Measurements from ENCODE around the gene SDCBP2. TPM values are rescaled to one million over a fixed set of nuclear protein-coding genes. Genes with fewer than 3 reads are reported as not detected.

The SDCBP2 gene
- total and polyA plus RNA-seq, 11 donors, result 0.65 to 4.2 (median 2.1) TPM

DNA sequence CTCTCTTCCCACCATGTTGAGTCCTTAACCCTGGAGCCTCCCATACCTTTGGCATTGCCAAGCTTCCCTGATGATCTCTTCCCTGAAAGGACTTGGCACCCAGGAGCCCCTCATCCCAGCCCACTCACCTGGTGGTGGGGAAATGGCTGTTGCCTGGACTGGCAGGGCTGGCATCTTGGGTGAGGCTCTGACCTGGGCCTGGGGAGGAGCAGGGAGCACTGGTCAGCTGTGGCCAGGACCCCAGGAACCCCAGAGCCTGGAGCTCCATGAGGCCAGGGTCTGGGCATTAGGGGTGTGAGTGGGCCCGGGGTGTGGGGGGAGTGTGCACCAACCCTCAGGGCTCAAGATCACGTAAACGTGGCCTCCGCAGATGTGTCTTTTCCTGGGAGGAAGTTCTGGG is 9.5 kb downstream of the SDCBP2 start:
- intact Hi-C loops (cut with DNase I), result loop anchor here in 1 of 10 donors (2.0 kb wide), 1 partner anchor 79 kb away; no protein-coding TSS in a partner anchor
- Histone ChIP-seq H3K27me3 (no peaks in the 10 kb centered on the region), H3K9me3 (no peaks in the 10 kb centered on the region), H3K4me1 (peaks cover 0 to 38% (median 23%) of the 10 kb centered on the region in 12 donors), H3K27ac (peak overlapping the region in 1 of 12 donors; percentile 99), H3K36me3 (no peaks in the 10 kb centered on the region), H3K4me3 (no peak overlapping the region)
- DNase-seq (no peak), ATAC-seq (no peak)
- TF ChIP-seq POLR2A (IDR thresholded peaks at IDR 0.05), result no peak
- TF ChIP-seq, protein P1, sequence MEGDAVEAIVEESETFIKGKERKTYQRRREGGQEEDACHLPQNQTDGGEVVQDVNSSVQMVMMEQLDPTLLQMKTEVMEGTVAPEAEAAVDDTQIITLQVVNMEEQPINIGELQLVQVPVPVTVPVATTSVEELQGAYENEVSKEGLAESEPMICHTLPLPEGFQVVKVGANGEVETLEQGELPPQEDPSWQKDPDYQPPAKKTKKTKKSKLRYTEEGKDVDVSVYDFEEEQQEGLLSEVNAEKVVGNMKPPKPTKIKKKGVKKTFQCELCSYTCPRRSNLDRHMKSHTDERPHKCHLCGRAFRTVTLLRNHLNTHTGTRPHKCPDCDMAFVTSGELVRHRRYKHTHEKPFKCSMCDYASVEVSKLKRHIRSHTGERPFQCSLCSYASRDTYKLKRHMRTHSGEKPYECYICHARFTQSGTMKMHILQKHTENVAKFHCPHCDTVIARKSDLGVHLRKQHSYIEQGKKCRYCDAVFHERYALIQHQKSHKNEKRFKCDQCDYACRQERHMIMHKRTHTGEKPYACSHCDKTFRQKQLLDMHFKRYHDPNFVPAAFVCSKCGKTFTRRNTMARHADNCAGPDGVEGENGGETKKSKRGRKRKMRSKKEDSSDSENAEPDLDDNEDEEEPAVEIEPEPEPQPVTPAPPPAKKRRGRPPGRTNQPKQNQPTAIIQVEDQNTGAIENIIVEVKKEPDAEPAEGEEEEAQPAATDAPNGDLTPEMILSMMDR (IDR thresholded peaks at IDR 0.05), result no peak
- 80 to 95% (median 83%) methylated on average over 4 of the region's 4 CpGs for WGBS, 4 donors

DNA sequence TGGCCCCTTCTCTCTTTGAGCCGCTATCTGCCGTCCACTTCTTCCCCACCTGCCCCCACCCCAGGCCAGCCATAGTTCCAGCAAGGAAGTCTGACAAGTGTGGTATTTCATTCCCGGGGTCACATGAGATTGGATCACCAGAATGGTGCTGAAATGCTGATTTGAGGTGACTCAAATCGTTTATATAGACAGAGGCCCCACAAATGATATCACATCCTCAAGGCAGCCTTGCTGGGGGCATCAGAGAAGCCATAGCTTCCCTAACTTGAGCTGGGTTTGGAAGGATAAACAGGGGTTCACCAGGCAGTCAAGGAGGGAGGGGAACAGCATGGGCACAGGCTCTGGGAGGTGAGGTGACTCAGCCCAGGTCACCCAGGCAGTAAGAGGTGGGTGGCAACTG is 9.9 kb downstream of the SDCBP2 start:
- no peak overlapping the region for H3K4me3 ChIP-seq
- no peaks in the 10 kb centered on the region for H3K36me3 ChIP-seq
- H3K27me3 ChIP-seq, result no peaks in the 10 kb centered on the region
- H3K27ac ChIP-seq, result no peak overlapping the region
- intact Hi-C loops (cut with DNase I), result loop anchor here in 1 of 10 donors (2.0 kb wide), 1 partner anchor 80 kb away; no protein-coding TSS in a partner anchor
- ATAC-seq (no peak), DNase-seq (no peak)
- no peaks in the 10 kb centered on the region for H3K9me3 ChIP-seq
- WGBS, 4 donors, result 74 to 80% (median 79%) methylated on average over 4 of the region's 4 CpGs
- peaks cover 0 to 36% (median 21%) of the 10 kb centered on the region in 12 donors for H3K4me1 ChIP-seq
- TF ChIP-seq, protein P1 (IDR thresholded peaks at IDR 0.05), result no peak
- TF ChIP-seq POLR2A (IDR thresholded peaks at IDR 0.05), result no peak

DNA sequence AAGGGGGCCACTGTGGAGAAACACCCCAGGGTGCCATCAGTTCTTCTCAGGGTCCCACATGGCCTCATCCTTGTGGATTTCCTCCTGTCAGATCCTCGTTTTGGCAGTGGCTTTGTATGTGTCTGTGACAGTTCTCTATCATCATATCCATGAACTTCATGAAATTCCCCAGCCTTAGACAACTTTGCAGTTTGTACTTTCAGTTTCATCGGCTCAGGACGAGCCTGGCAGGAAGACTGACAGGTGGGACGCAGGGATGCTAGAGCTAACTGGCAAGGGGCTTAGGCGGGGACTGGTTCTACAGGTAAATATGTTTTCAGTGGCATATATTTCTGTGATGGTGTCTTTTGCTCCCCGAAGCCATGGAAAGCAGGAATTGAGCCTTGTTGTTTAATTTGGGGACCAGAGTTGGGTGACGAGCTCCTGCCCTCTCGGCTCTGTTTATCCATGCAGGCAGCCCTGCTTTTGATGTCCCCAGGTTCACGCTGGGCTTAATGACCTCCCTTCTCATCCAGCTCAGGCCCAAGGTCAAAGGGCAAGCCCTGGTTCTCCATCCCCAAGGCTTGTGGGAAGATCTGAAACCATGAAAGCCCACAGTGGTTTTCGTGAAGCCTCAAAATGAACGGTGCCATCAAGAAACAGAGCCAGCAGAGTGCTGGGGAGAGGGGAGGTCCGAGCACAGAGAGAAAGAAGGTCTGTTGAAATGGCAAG is 11.2 kb downstream of the SDCBP2 start:
- intact Hi-C loops (cut with DNase I), result loop anchor here in 1 of 10 donors (2.0 kb wide), 1 partner anchor 81 kb away; no protein-coding TSS in a partner anchor
- Histone ChIP-seq H3K27me3 (no peaks in the 10 kb centered on the region), H3K4me1 (peaks cover 0 to 36% (median 26%) of the 10 kb centered on the region in 12 donors), H3K4me3 (no peak overlapping the region), H3K27ac (no peak overlapping the region), H3K9me3 (no peaks in the 10 kb centered on the region), H3K36me3 (no peaks in the 10 kb centered on the region)
- DNase-seq (no peak), ATAC-seq (no peak)
- TF ChIP-seq, protein P1 (IDR thresholded peaks at IDR 0.05), result no peak
- TF ChIP-seq POLR2A (IDR thresholded peaks at IDR 0.05), result no peak
- WGBS, 4 donors, result 57 to 67% (median 66%) methylated on average over 12 of the region's 12 CpGs

DNA sequence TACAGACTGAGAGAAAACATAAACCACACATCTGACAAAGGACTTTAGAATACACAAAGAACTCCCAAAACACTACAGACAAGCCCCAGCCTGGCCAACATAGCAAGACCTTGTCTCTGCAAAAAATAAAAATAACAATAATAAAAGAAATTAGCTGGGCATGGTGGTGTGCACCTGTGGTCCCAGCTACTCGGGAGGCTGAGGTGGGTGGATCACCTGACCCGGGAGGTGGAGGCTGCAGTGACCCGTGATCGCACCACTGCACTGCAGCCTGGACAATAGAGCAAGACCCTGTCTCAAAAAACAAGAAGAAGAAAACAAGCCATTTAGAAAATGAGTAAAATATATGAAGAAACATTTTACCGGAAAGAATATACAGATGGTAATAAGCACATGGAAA is 13.1 kb downstream of the SDCBP2 start:
- DNase-seq (no peak), ATAC-seq (no peak)
- Histone ChIP-seq H3K27ac (no peak overlapping the region), H3K4me3 (no peak overlapping the region), H3K4me1 (peaks cover 0 to 17% (median 12%) of the 10 kb centered on the region in 12 donors), H3K9me3 (no peaks in the 10 kb centered on the region), H3K27me3 (no peaks in the 10 kb centered on the region), H3K36me3 (no peaks in the 10 kb centered on the region)
- TF ChIP-seq, protein P1 (IDR thresholded peaks at IDR 0.05), result no peak
- no peak for TF ChIP-seq POLR2A (IDR thresholded peaks at IDR 0.05)
- 74 to 95% (median 83%) methylated on average over 5 of the region's 5 CpGs for WGBS, 4 donors
- intact Hi-C loops (cut with DNase I), result loop anchor here in 1 of 10 donors (2.0 kb wide), 1 partner anchor 81 kb away; no protein-coding TSS in a partner anchor

Data from heart left ventricle (tissue), 16 donors.